ENCODE data around the gene DUSP15.

DUSP15 gene

DNA sequence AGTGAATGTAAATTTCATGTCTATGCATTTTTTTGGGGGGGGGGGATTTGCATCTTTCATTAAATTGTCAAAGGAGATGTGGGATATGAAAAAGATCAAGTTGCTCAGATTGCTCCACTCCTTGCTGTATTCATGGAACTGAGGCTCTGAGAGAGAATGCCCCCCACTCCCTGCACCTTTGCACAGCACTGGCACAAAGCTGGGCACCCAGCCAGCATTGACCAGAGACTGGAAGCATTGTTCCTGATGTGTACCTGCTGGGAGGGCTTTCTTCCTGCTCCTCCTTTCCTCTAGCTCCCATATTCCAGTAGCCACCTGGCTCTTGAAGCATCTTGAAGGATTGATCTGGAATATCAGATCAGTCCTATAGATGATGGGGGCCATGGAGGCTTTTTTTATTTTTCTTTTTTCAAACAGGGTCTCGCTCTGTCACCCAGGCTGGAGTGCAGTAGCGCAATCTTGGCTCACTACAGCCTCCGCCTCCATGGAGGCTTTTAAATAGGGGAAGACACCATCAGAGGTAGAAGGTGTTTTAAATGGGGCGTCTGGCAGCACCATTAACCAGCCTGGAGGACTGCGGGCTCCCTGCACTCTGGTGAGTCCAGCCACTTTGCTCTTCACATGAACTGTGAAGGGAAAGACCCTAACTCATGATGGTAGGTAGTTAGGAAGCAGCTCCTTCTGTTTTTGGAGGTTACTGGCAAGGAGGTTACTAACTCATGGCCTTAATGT lies 10.9 kb downstream of the DUSP15 start:
- DNase-seq: no peak

GRCh38 chr20:31858760-31859083 lies 11.6 kb downstream of the DUSP15 start:
- DNase-seq: no peak

GRCh38 chr20:31857861-31858759 lies 12.2 kb downstream of the DUSP15 start:
- DNase-seq: no peak

- no peak for DNase-seq
These were observed 13.8 kb downstream of the DUSP15 start for GRCh38 chr20:31856516-31856915.

DNA sequence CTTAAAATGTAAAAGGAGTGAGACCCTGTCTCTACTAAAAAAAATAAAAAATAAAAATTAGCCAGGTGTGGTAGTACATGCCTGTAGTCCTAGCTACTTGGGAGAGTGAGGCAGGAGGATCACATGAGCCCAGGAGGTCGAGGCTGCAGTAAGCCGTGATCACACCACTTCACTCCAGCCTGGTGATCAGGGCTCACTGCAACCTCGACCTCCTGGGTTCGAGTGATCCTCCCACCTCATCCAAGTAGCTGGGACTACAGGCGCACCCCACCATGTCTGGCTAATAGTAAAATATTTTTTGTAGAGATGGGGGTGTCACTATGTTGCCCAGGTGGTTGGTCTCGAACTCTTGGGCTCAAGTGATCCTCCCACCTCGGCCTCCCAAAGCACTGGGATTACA lies 16.8 kb downstream of the DUSP15 start:
- DNase-seq: no peak

DNA sequence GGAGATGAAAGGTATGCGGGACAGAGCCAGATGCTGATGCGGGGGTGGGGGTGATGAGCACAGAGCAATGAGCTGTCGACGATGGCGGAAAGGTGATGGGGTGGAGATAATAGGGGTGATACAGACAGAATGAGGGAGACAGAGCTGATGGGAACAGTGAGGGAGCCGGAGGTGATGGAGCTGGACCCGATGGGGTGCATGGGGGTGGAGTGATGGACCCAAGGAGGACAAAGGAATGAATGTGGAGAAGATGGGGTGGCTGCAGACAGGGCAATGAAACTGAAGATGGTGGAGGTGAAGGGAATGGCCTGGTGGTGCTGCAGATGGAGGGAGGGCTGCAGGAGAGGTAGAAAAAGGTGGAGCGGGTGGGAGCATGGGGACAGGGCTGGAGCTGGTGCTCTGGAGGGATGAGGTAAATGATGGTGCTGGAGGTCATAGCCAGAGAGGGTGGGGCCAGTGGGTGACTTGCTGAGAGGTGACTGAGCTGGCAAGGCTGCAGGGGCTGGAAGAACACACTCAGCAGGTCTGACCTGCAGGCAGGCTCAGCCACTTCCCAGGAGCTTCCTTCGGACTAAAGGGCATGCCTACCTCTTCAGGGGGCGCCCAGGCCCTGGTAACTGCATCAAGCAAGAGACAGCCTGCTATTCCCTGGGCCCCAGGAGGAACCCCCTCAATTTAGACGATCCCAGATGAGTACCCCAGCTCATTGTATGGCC lies 18.9 kb downstream of the DUSP15 start:
- no peak for DNase-seq

GRCh38 chr20:31849306-31849930 lies 20.9 kb downstream of the DUSP15 start:
- DNase-seq: no peak

- DNase-seq: no peak
These were observed 22.0 kb downstream of the DUSP15 start for GRCh38 chr20:31848088-31848999.

GRCh38 chr20:31846793-31847138 lies 23.6 kb downstream of the DUSP15 start:
- DNase-seq: no peak

DNA sequence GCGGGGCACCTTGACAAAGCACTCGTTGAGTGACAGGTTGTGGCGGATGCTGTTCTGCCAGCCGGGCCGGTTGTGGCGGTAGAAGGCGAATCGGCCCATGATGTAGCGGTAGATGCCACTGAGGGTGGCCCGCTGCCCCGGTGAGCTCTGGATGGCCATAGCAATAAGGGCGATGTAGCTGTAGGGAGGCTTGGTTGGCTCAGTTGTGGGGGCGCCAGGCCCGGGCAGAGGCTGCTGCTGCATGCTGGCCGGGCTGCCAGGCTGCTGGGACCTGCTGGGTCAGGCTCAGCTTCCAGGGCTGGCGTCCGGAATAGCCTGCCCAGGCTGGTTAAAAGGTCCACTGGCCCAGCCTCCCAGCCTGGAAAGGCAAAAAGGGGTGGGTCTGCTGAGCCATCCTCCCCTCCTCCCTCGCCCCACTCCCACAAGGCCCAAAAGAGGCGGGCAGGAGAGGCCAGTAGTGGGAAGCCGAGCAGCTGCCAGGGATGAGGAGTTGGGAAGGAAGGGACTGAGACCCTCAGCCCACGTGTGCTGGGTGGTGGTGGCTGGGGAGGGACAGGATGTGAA lies 24.9 kb downstream of the DUSP15 start, which contains the start of gene FOXS1:
Gene FOXS1, minus strand, starts transcription at position 305 of the 564 bp plus-strand sequence. Its CDS starts 62 bp downstream, at position 243.
- DNase-seq: no peak

- no peak for DNase-seq
These were observed 25.5 kb downstream of the DUSP15 start for GRCh38 chr20:31844737-31845299.

GRCh38 chr20:31843881-31844280 lies 26.4 kb downstream of the DUSP15 start:
- no peak for DNase-seq

DNA sequence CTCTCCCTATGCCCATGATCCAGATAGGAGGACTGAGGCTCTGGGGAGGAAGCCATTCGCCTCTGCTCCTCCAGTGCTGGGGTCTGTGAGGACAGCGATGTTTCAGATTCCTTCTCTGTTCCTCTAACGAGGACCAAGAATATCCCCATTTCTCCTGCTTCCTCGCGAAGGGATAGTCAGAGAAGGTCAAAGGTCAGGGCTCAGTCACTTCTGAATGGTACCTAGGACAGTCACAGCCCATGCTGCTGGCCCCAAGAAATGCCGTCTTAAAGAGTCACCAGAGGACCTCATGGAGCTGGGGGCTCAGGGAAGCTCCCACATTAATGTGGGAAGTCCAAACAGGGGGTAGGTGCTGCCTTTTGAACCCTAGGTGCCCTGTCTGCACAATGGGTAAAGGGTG lies 27.0 kb downstream of the DUSP15 start:
- DNase-seq: no peak

DNA sequence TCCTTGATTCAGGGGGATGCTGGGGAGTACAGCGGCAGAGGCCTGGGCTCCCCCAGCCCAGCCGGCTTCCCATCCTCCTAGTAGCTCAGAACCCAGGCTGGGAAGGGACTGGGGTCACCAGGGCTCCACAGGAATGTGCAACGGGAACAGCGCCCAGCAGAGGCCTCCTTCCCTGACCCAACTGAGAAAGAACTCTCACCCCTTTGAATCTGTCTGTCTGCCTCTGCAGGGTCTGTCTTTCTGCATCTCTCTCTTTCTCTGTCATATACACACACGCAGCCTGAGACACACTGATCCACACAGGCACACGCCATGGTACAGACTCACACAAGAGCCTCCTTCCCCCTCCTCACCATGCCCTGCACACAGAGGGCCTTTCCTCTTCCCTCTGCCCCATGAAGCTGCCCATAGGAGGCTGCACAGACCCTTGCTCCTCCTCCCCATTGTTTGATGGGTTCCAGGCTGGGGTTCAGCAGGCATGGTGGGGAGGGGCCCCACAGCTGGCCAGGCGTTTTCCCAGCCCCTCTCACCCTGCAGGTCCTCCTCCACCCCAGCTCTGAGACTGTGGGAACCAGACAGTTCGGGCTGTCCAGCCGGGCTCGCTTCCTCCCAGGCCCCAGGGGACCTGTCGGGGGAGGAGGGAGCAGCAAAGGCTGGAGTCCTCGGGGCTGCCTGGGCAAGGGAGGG lies 27.7 kb downstream of the DUSP15 start:
- no peak for DNase-seq

DNA sequence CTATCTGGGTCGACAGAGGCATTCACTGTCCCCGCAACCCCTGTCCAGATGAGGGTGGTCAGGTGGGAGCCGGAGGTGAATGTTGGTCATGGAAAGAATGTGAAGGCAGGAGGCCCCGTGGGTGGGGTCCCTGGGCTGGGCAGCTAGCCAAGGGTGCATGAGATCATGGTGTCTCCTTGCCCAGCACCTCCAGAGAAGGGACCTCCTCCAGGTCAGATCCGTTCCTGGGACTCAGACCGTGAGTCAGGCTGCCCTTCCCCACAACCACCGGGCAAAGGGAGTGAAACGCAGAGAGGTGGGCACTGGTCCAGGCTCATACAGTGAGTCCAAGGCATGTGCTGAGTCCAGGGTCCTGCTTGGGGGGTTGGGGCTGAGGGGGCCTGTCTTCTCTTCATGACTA lies 28.4 kb downstream of the DUSP15 start:
- DNase-seq: no peak

DNA sequence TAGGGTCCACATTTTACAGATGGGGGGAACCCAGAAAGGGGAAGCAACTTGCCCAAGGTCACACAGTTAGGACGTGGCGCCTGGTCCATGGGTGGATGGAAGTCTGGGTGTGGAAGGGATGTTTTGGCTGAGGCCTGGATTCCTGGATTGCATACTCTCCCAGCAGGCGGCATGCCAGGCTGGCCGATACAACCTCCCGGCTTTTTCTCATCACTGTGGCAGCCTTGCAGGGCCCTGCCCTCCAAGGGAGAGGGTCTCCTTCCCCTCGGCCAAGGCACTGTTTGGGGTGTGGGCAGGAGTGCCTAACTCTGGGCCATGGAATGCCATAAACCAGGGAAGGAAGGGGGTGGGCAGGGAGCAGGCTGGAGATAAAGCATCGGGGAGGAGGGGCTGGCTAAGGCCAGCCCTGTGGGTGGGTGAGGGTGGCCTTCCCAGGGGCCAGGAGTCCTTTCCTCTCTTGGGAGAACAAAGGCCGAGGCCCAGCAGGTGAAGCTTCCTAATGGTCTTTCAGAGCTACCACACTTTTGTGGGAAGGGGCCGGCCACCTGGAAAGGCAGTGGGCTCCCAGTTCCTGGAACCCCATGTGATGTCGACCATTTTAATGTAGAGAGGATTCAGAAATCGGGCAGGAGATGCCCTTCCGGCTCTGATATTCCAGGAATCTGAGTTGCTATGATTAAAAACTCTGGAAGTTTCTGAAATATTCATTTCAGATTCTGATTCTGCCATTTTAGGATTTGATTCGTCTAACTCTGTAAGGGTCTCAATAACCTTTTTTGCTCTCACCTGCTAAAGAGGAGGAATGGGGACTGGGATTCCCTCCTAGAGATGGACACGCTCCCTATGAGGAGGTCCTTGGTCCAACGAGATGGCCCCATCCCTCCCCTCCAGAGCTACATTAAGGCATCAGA lies 29.2 kb downstream of the DUSP15 start:
- DNase-seq: no peak

- DNase-seq: no peak
These were observed 30.4 kb downstream of the DUSP15 start for GRCh38 chr20:31839782-31840487.

DNA sequence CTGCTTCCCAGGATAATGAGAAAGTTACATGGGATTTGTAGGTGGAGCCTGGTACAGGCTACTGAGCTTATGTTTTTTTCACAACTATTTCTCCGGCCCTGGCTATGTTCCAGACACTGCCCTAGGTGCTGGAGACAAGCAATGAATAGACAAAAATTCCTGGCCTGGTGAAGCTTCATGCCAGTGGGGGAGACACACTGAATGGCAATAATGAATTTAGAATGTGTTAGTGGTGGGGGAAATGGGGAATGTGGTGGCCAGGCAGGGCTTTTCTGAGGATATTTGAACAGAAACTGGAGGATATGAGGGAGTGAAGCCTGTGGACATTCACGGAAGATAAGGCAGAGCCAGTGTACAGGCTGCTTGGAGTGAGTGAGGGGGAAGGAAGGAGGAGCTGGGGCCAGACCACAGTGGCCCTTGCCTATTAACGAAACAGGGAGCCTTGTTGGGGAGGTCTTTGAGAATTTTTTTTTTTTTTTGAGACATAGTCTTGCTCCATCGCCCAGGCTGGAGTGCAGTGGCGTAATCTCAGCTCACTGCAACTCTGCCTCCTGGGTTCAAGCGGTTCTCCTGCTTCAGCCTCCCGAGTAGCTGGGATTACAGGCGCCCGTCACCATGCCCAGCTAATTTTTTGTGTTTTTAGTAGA lies 31.6 kb downstream of the DUSP15 start:
- no peak for DNase-seq

Data from activated CD8-positive, alpha-beta memory T cell treated with anti-CD3 and anti-CD28 coated beads, Interleukin-2, amount 50 U/mL, for 48 hours (primary cell).